T1000 (cell line): ENCODE results near the gene ANXA3.
"Not testable (repeated sequence)": the region's sequence is repeated elsewhere in the genome, so short reads cannot be mapped to it uniquely, and the experiment has no call there.

Source experiments
- DNase-seq: peaks from one replicate; lab custom pipeline; 2025; ENCODE audit warnings: mixed read lengths; lab: John Stamatoyannopoulos, UW

Gene ANXA3

GRCh38 chr4:78571804-78572203 lies 20.2 kb downstream of the ANXA3 start:
- DNase-seq, result no peak

GRCh38 chr4:78578674-78579425 lies 27.3 kb downstream of the ANXA3 start:
- no peak for DNase-seq

- no peak for DNase-seq
Measured at GRCh38 chr4:78581618-78582017, 30.0 kb downstream of the ANXA3 start.

- no peak for DNase-seq
Measured at GRCh38 chr4:78584863-78585547, 33.4 kb downstream of the ANXA3 start.

- DNase-seq, result no peak
Measured at GRCh38 chr4:78585633-78586032, 34.1 kb downstream of the ANXA3 start.

- DNase-seq, result no peak
Measured at GRCh38 chr4:78588894-78589545, 37.5 kb downstream of the ANXA3 start.

- no peak for DNase-seq
Measured at GRCh38 chr4:78591404-78591803, 39.8 kb downstream of the ANXA3 start.

GRCh38 chr4:78592088-78592783 lies 40.7 kb downstream of the ANXA3 start:
- DNase-seq, result no peak

GRCh38 chr4:78596111-78596742 lies 44.7 kb downstream of the ANXA3 start:
- DNase-seq, result no peak

- not testable (repeated sequence) for DNase-seq
Measured at GRCh38 chr4:78598431-78598830, 46.9 kb downstream of the ANXA3 start.

GRCh38 chr4:78599147-78599546 lies 47.6 kb downstream of the ANXA3 start:
- DNase-seq, result no peak

GRCh38 chr4:78599931-78600375 lies 48.4 kb downstream of the ANXA3 start:
- no peak for DNase-seq

GRCh38 chr4:78601013-78601412 lies 49.4 kb downstream of the ANXA3 start:
- DNase-seq, result no peak

GRCh38 chr4:78602334-78602733 lies 50.8 kb downstream of the ANXA3 start:
- no peak for DNase-seq

GRCh38 chr4:78603384-78603783 lies 51.8 kb downstream of the ANXA3 start:
- DNase-seq, result no peak

- DNase-seq, result no peak
Measured at GRCh38 chr4:78604988-78605387, 53.4 kb downstream of the ANXA3 start.

- DNase-seq, result no peak
Measured at GRCh38 chr4:78606035-78606434, 54.5 kb downstream of the ANXA3 start.

GRCh38 chr4:78606530-78607095 lies 55.0 kb downstream of the ANXA3 start:
- no peak for DNase-seq

- DNase-seq, result no peak
Measured at GRCh38 chr4:78608684-78609083, 57.1 kb downstream of the ANXA3 start.

GRCh38 chr4:78609580-78609979 lies 58.0 kb downstream of the ANXA3 start:
- DNase-seq, result no peak

- DNase-seq, result no peak
Measured at GRCh38 chr4:78610546-78611214, 59.1 kb downstream of the ANXA3 start.
